Measurements from ENCODE around the gene SEL1L2.

SEL1L2 gene

GRCh38 chr20:13928901-13929300, 61.5 kb downstream of the SEL1L2 start:
- DNase-seq (ENCODE audit: low read depth): no peak

GRCh38 chr20:13927171-13927570, 63.2 kb downstream of the SEL1L2 start:
- DNase-seq (ENCODE audit: low read depth): no peak

GRCh38 chr20:13922241-13922640, 68.2 kb downstream of the SEL1L2 start:
- no peak for DNase-seq (ENCODE audit: low read depth)

- DNase-seq (ENCODE audit: low read depth): no peak
These were observed 75.1 kb downstream of the SEL1L2 start for GRCh38 chr20:13915284-13915683.

- DNase-seq (ENCODE audit: low read depth): no peak
These were observed 76.8 kb downstream of the SEL1L2 start for GRCh38 chr20:13913572-13913971.

- no peak for DNase-seq (ENCODE audit: low read depth)
These were observed 77.3 kb downstream of the SEL1L2 start for GRCh38 chr20:13913131-13913530.

- DNase-seq (ENCODE audit: low read depth): no peak
These were observed 79.9 kb downstream of the SEL1L2 start for GRCh38 chr20:13910492-13910891.

- no peak for DNase-seq (ENCODE audit: low read depth)
These were observed 81.3 kb downstream of the SEL1L2 start for GRCh38 chr20:13909067-13909466.

GRCh38 chr20:13904766-13905165, 85.6 kb downstream of the SEL1L2 start:
- no peak for DNase-seq (ENCODE audit: low read depth)

GRCh38 chr20:13900496-13900895, 89.9 kb downstream of the SEL1L2 start:
- DNase-seq (ENCODE audit: low read depth): no peak

- DNase-seq (ENCODE audit: low read depth): no peak
These were observed 92.3 kb downstream of the SEL1L2 start for GRCh38 chr20:13898012-13898612.

- DNase-seq (ENCODE audit: low read depth): no peak
These were observed 98.8 kb downstream of the SEL1L2 start for GRCh38 chr20:13891575-13891974.

- DNase-seq (ENCODE audit: low read depth): no peak
These were observed 105.6 kb downstream of the SEL1L2 start for GRCh38 chr20:13884803-13885202.

- no peak for DNase-seq (ENCODE audit: low read depth)
These were observed 107.0 kb downstream of the SEL1L2 start for GRCh38 chr20:13883425-13883824.

GRCh38 chr20:13878566-13878965, 111.8 kb downstream of the SEL1L2 start:
- DNase-seq (ENCODE audit: low read depth): no peak

- DNase-seq (ENCODE audit: low read depth): no peak
These were observed 112.6 kb downstream of the SEL1L2 start for GRCh38 chr20:13877793-13878192.

- no peak for DNase-seq (ENCODE audit: low read depth)
These were observed 115.1 kb downstream of the SEL1L2 start for GRCh38 chr20:13875265-13875811.

- DNase-seq (ENCODE audit: low read depth): no peak
These were observed 115.8 kb downstream of the SEL1L2 start for GRCh38 chr20:13874394-13875157.

GRCh38 chr20:13873831-13874230, 116.6 kb downstream of the SEL1L2 start:
- no peak for DNase-seq (ENCODE audit: low read depth)

- DNase-seq (ENCODE audit: low read depth): no peak
These were observed 120.2 kb downstream of the SEL1L2 start for GRCh38 chr20:13870170-13870748.

- DNase-seq (ENCODE audit: low read depth): no peak
These were observed 122.1 kb downstream of the SEL1L2 start for GRCh38 chr20:13868331-13868730.

- no peak for DNase-seq (ENCODE audit: low read depth)
These were observed 124.5 kb downstream of the SEL1L2 start for GRCh38 chr20:13865791-13866351.

- no peak for DNase-seq (ENCODE audit: low read depth)
These were observed 125.3 kb downstream of the SEL1L2 start for GRCh38 chr20:13865156-13865555.

Measured in T-helper 22 cell (primary cell).